ENCODE results near the gene CYP3A4. TPM values are rescaled to one million over a fixed set of nuclear protein-coding genes. Genes with fewer than 3 reads are reported as not detected.
"Not testable (repeated sequence)": the region's sequence is repeated elsewhere in the genome, so short reads cannot be mapped to it uniquely, and the experiment has no call there.

Gene CYP3A4
- total RNA-seq, 2 experiments from 2014 or later, result not detected

DNA sequence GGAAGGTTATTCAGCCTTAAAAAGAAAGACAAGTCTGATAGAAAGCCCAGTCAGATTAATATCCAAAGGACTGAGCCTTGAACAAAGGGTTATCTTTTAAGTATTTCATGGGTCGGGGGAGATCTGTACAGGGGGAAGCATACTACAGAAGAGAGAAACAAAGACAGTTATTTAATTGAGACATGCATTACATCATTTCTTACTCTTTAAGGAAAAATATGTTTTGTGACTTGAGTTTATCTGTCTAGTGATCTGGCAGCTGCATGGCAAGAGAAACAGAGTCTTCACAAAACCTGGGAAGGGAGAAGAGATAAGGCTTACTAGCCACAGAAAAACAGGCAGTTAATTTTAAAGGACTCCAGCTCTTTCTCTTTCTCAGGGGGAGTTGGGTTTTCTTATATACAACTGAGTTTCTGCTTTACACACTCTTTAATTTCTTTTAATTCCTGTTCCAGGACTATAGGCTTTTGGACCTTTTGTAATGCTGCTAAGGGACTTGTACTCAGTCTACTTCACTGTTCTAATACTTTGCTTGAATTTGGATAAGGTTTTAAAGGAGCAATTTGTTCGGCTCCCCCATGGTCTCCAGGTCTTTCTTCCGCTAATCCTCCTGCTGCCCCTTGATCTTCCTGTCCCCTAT lies 23.0 kb upstream of the CYP3A4 start:
- no peak overlapping the region for H3K4me3 Mint-ChIP-seq
- H3K36me3 Mint-ChIP-seq, result no peaks in the 10 kb centered on the region
- peaks cover 38% of the 10 kb centered on the region for H3K27me3 Mint-ChIP-seq
- no peak for ATAC-seq
- DNase-seq, result no peak
- no peak overlapping the region for H3K27ac Mint-ChIP-seq
- H3K9me3 Mint-ChIP-seq (ENCODE audit: low read depth), result no peaks in the 10 kb centered on the region
- CTCF ChIA-PET, result no interaction called here
- no peaks in the 10 kb centered on the region for H3K4me1 Mint-ChIP-seq

GRCh38 chr7:99805641-99806040 lies 21.7 kb upstream of the CYP3A4 start:
- peaks cover 47% of the 10 kb centered on the region for H3K27me3 Mint-ChIP-seq

GRCh38 chr7:99803118-99803517 lies 19.1 kb upstream of the CYP3A4 start:
- CTCF ChIA-PET; H3K9me3 Mint-ChIP-seq (ENCODE audit: low read depth); H3K27ac Mint-ChIP-seq; H3K36me3 Mint-ChIP-seq; ATAC-seq; H3K4me1 Mint-ChIP-seq; DNase-seq; H3K4me3 Mint-ChIP-seq: not testable (repeated sequence)
- peaks cover 52% of the 10 kb centered on the region for H3K27me3 Mint-ChIP-seq

More at GRCh38 chr7:99805641-99806040, 21.7 kb upstream of the CYP3A4 start:
- CTCF ChIA-PET, result no interaction called here
- no peaks in the 10 kb centered on the region for H3K4me1 Mint-ChIP-seq
- H3K36me3 Mint-ChIP-seq, result no peaks in the 10 kb centered on the region
- H3K27ac Mint-ChIP-seq, result no peak overlapping the region
- no peak overlapping the region for H3K4me3 Mint-ChIP-seq
- H3K9me3 Mint-ChIP-seq (ENCODE audit: low read depth), result no peaks in the 10 kb centered on the region
- no peak for DNase-seq
- no peak for ATAC-seq

DNA sequence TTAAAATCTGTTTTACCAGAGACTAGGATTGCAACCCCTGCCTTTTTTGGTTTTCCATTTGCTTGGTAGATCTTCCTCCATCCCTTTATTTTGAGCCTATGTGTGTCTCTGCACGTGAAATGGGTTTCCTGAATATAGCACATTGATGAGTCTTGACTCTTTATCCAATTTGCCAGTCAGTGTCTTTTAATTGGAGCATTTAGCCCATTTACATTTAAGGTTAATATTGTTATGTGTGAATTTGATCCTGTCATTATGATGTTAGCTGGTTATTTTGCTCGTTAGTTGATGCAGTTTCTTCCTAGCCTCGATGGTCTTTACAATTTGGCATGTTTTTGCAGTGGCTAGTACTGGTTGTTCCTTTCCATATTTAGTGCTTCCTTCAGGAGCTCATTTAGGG lies 17.4 kb upstream of the CYP3A4 start:
- DNase-seq; H3K27ac Mint-ChIP-seq; CTCF ChIA-PET; H3K9me3 Mint-ChIP-seq (ENCODE audit: low read depth); H3K4me3 Mint-ChIP-seq; H3K36me3 Mint-ChIP-seq; ATAC-seq; H3K4me1 Mint-ChIP-seq: not testable (repeated sequence)
- H3K27me3 Mint-ChIP-seq, result peaks cover 48% of the 10 kb centered on the region

DNA sequence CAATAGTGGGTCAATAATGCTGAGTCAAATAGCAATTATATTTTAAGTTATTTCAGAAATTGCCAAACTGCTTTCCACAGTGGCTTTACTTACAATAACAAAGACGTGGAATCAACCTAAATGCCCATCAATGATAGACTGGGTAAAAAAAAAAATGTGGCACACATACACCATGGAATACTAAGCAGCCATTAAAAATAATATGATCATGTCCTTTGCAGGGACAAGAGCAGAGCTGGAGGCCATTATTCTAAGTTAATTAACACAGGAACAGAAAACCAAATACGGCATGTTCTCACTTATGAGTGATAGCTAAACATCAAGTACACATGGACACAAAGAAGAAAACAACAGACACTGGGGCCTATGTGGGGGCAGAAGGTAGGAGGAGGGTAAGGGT lies 15.0 kb upstream of the CYP3A4 start:
- Mint-ChIP-seq H3K27me3 (peaks cover 27% of the 10 kb centered on the region), H3K4me3 (no peak overlapping the region), H3K27ac (no peak overlapping the region), H3K4me1 (no peaks in the 10 kb centered on the region), H3K36me3 (peaks cover 1% of the 10 kb centered on the region), H3K9me3 (ENCODE audit: low read depth) (no peaks in the 10 kb centered on the region)
- CTCF ChIA-PET, result no interaction called here
- ATAC-seq, result no peak
- no peak for DNase-seq

DNA sequence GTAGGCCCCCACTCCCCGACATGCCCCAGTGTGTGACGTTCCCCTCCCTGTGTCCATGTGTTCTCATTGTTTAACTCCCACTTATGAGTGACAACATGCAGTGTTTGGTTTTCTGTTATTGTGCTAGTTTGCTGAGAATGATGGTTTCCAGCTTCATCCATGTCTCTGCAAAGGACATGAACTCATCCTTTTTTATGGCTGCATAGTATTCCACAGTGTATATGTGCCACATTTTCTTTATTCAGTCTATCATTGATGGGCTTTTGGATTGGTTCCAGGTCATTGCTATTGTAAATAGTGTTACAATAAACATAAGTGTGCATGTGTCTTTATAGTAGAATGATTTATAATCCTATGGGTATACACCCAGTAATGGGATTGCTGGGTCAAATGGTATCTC lies 11.9 kb upstream of the CYP3A4 start:
- not testable (repeated sequence) for H3K36me3 Mint-ChIP-seq; H3K9me3 Mint-ChIP-seq (ENCODE audit: low read depth); H3K4me1 Mint-ChIP-seq; ATAC-seq; DNase-seq; H3K27ac Mint-ChIP-seq; H3K4me3 Mint-ChIP-seq
- H3K27me3 Mint-ChIP-seq, result peaks cover 23% of the 10 kb centered on the region
- CTCF ChIA-PET, result interaction anchor here (0.7 kb wide), 1 partner anchor 151 kb away, joined by 3 read pairs; no protein-coding TSS in a partner anchor

GRCh38 chr7:99794585-99795502 lies 10.9 kb upstream of the CYP3A4 start:
- H3K36me3 Mint-ChIP-seq, result peaks cover 1% of the 10 kb centered on the region
- H3K9me3 Mint-ChIP-seq (ENCODE audit: low read depth), result no peaks in the 10 kb centered on the region
- no peaks in the 10 kb centered on the region for H3K4me1 Mint-ChIP-seq
- peaks cover 18% of the 10 kb centered on the region for H3K27me3 Mint-ChIP-seq
- DNase-seq, result no peak
- no peak for ATAC-seq
- H3K27ac Mint-ChIP-seq, result no peak overlapping the region
- no peak overlapping the region for H3K4me3 Mint-ChIP-seq
- CTCF ChIA-PET, result no interaction called here

GRCh38 chr7:99793443-99793842 lies 9.5 kb upstream of the CYP3A4 start:
- Mint-ChIP-seq H3K4me1 (peaks cover 4% of the 10 kb centered on the region), H3K27me3 (peaks cover 14% of the 10 kb centered on the region), H3K36me3 (peaks cover 1% of the 10 kb centered on the region), H3K27ac (no peak overlapping the region), H3K4me3 (no peak overlapping the region), H3K9me3 (ENCODE audit: low read depth) (no peaks in the 10 kb centered on the region)
- DNase-seq, result no peak
- ATAC-seq, result no peak
- CTCF ChIA-PET, result no interaction called here

GRCh38 chr7:99792967-99793366 lies 9.0 kb upstream of the CYP3A4 start:
- Mint-ChIP-seq H3K4me1 (peaks cover 4% of the 10 kb centered on the region), H3K27me3 (peaks cover 11% of the 10 kb centered on the region), H3K9me3 (ENCODE audit: low read depth) (no peaks in the 10 kb centered on the region), H3K4me3 (no peak overlapping the region), H3K27ac (no peak overlapping the region), H3K36me3 (peaks cover 1% of the 10 kb centered on the region)
- ATAC-seq, result no peak
- CTCF ChIA-PET, result no interaction called here
- no peak for DNase-seq

DNA sequence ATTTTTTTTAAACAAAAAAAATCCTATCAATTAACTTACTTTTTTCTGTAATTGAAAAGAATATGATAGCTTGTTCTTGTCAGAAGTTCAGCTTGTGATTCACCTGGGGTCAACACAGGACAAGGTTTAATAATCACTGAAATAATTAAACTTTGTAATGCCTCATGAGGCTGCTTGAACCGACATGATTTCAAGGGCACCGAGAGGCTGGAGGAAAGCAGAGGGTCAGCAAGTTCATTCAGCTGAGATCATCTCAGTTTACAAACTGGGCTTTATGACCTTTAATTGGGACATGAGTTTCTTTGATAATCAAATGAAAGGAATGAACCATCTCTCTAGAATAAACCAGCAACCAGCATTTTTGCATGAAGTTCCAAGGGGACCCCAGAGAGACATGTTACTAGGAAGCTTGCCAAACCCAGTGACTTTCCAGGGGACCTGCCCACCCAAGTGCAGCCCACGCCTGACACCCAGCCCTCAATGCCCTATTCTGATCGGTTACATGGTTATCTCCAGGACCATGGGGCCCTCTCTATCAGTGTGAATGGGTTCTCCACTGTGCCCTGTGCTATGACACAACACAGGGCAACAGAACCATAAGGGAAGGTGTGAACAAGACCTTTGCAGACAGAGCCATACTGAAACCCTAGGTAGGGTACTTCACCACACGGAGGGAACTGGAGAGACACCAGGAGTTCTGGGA lies 7.8 kb upstream of the CYP3A4 start:
- ATAC-seq (no peak), DNase-seq (no peak)
- CTCF ChIA-PET, result interaction anchor here (0.6 kb wide), 1 partner anchor 1029 kb away, joined by 3 read pairs; no protein-coding TSS in a partner anchor
- peaks cover 4% of the 10 kb centered on the region for H3K4me1 Mint-ChIP-seq
- H3K4me3 Mint-ChIP-seq, result no peak overlapping the region
- H3K9me3 Mint-ChIP-seq (ENCODE audit: low read depth), result no peaks in the 10 kb centered on the region
- peaks cover 9% of the 10 kb centered on the region for H3K27me3 Mint-ChIP-seq
- no peak overlapping the region for H3K27ac Mint-ChIP-seq
- H3K36me3 Mint-ChIP-seq, result peaks cover 1% of the 10 kb centered on the region

GRCh38 chr7:99791021-99791420 lies 7.0 kb upstream of the CYP3A4 start:
- H3K4me1 Mint-ChIP-seq, result peaks cover 4% of the 10 kb centered on the region
- no peak for DNase-seq
- no peaks in the 10 kb centered on the region for H3K9me3 Mint-ChIP-seq (ENCODE audit: low read depth)
- no peak overlapping the region for H3K27ac Mint-ChIP-seq
- H3K27me3 Mint-ChIP-seq, result peaks cover 9% of the 10 kb centered on the region
- CTCF ChIA-PET, result no interaction called here
- H3K4me3 Mint-ChIP-seq, result no peak overlapping the region
- ATAC-seq, result no peak
- peaks cover 1% of the 10 kb centered on the region for H3K36me3 Mint-ChIP-seq

DNA sequence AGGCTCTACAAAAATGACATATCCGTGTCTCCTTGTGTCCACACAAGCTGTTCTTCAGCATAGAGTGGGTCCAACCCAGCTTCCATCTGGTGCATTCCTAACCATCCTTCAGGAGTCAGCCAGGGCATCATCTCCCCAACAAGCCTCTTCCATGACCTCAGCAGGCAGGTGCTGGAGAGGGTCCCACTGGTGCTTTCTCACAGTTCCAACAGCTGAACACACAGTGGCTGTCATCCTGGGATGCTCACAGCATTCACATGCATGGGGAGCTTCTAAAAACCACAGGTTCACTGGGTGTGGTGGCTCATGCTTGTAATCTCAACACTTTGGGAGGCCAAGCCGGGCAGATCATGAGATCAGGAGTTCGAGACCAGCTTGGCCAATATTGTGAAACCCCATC lies 6.4 kb upstream of the CYP3A4 start:
- CTCF ChIA-PET, result no interaction called here
- peaks cover 4% of the 10 kb centered on the region for H3K4me1 Mint-ChIP-seq
- no peaks in the 10 kb centered on the region for H3K36me3 Mint-ChIP-seq
- H3K27ac Mint-ChIP-seq, result no peak overlapping the region
- H3K9me3 Mint-ChIP-seq (ENCODE audit: low read depth), result no peaks in the 10 kb centered on the region
- peaks cover 9% of the 10 kb centered on the region for H3K27me3 Mint-ChIP-seq
- no peak overlapping the region for H3K4me3 Mint-ChIP-seq
- DNase-seq (no peak), ATAC-seq (no peak)

DNA sequence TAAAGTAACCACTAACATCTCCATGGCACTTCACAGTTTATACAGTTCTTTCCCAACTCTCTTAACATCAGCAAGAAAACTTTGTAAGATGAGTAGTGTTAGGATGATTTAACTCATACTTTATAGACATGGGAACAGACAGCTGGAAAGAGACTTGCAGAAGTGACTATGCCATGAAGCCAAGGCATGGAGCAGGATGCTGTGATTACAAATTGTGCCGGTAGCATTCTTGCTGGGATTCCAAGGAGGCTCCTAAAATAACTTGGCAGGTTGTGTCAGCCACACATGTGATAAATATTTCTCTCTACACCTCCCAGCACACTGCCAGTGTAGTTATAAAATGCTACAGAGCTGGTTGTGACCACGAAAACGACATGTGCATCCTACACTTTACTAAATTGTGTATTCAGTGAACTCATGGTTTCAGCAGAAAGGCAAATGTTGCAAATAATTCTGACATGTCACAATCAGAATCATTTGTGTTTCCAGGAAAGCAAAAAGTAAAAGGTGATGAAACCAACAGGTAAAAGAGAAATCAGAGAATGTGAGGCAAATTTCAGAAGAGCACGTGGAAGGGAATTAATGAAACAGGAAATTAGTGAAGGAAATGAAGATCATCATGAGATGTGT lies 5.6 kb upstream of the CYP3A4 start:
- Mint-ChIP-seq H3K4me3 (no peak overlapping the region), H3K27me3 (peaks cover 9% of the 10 kb centered on the region), H3K36me3 (no peaks in the 10 kb centered on the region), H3K4me1 (peaks cover 4% of the 10 kb centered on the region), H3K27ac (no peak overlapping the region), H3K9me3 (ENCODE audit: low read depth) (no peaks in the 10 kb centered on the region)
- ATAC-seq (no peak), DNase-seq (no peak)
- CTCF ChIA-PET, result no interaction called here

Measured in activated CD8-positive, alpha-beta memory T cell treated with anti-CD3 and anti-CD28 coated beads, Interleukin-2, amount 10 ng/mL, durations not matched to agents 7 days and 5 days (primary cell).